Temporal lobe (tissue), 2 donors: Measurements from ENCODE around the gene IL25. TPM values are rescaled to one million over a fixed set of nuclear protein-coding genes. Genes with fewer than 3 reads are reported as not detected.

Experiments used
- small RNA-seq: library from RNA; depleted of rRNA; stranded (forward); fragments of <200 nt; gene quantifications from one replicate; pipeline ENCODE3, GENCODE V24; 2014; ENCODE audit warnings: low replicate concordance
- total RNA-seq: library from RNA; depleted of rRNA; stranded (reverse); fragments of >200 nt; gene quantifications from one replicate; pipeline ENCODE4 v1.2.3, GENCODE V29; 2014

Gene IL25
- total RNA-seq, 1 donor from 2014 or later = not detected

Small RNA genes within 50 kb of the gene (small RNA-seq; reads per million reads assigned to genes)
- gene MIR208A (not detected), gene MIR208B (0.64 reads per million, percentile 60 among the genes with 10 or more reads in this experiment)

Other genes starting within 250 kb of the IL25 start
- gene SLC7A8, start 189.1 kb upstream of the IL25 start, total RNA-seq = 5.7 TPM
- gene RNF212B, start 134.9 kb upstream of the IL25 start, total RNA-seq = not detected
- 1.7 TPM for gene HOMEZ, start 86.7 kb upstream of the IL25 start, total RNA-seq
- 3.0 TPM for gene PPP1R3E, start 70.0 kb upstream of the IL25 start, total RNA-seq
- 11.1 TPM for gene BCL2L2, start 66.0 kb upstream of the IL25 start, total RNA-seq
- gene PABPN1, start 51.4 kb upstream of the IL25 start, total RNA-seq = 38.6 TPM
- gene SLC22A17, start 19.9 kb upstream of the IL25 start, total RNA-seq = 155 TPM
- 11.1 TPM for gene EFS, start 7.6 kb upstream of the IL25 start, total RNA-seq
- 1.5 TPM for gene CMTM5, start 4.2 kb downstream of the IL25 start, total RNA-seq
- gene MYH6, start 35.5 kb downstream of the IL25 start, total RNA-seq = not detected
- gene MYH7, start 62.9 kb downstream of the IL25 start, total RNA-seq = 0.25 TPM
- 34.2 TPM for gene NGDN, start 96.9 kb downstream of the IL25 start, total RNA-seq
- 1.5 TPM for gene ZFHX2, start 179.0 kb downstream of the IL25 start, total RNA-seq
- gene THTPA, start 183.5 kb downstream of the IL25 start, total RNA-seq = 16.7 TPM
- gene AP1G2, start 195.0 kb downstream of the IL25 start, total RNA-seq = 10.6 TPM
- 40.1 TPM for gene JPH4, start 206.0 kb downstream of the IL25 start, total RNA-seq